Measurements from ENCODE around the gene WFDC9.

The WFDC9 gene

GRCh38 chr20:45621593-45621992, 9.5 kb downstream of the WFDC9 start:
- TF ChIP-seq CTCF (conservative IDR thresholded peaks at IDR 0.05; ENCODE audit: low read length): no peak
- DNase-seq (ENCODE audit: low read depth): no peak

GRCh38 chr20:45617591-45617990, 13.5 kb downstream of the WFDC9 start:
- H3K4me3 ChIP-seq (ENCODE audit: low read length): no peak overlapping the region
- no peak for DNase-seq (ENCODE audit: low read depth)
- TF ChIP-seq CTCF (conservative IDR thresholded peaks at IDR 0.05; ENCODE audit: low read length): no peak

More at GRCh38 chr20:45621593-45621992, 9.5 kb downstream of the WFDC9 start:
- no peak overlapping the region for H3K4me3 ChIP-seq (ENCODE audit: low read length)

- DNase-seq (ENCODE audit: low read depth): no peak
- H3K4me3 ChIP-seq (ENCODE audit: low read length): no peak overlapping the region
- TF ChIP-seq CTCF (conservative IDR thresholded peaks at IDR 0.05; ENCODE audit: low read length): no peak
These were observed 18.8 kb downstream of the WFDC9 start for GRCh38 chr20:45612314-45612713.

- DNase-seq (ENCODE audit: low read depth): peak; percentile 80
These were observed 20.0 kb downstream of the WFDC9 start for GRCh38 chr20:45611054-45611453.

GRCh38 chr20:45607810-45608209, 23.3 kb downstream of the WFDC9 start:
- no peak for DNase-seq (ENCODE audit: low read depth)
- no peak for TF ChIP-seq CTCF (conservative IDR thresholded peaks at IDR 0.05; ENCODE audit: low read length)
- H3K4me3 ChIP-seq (ENCODE audit: low read length): no peak overlapping the region

More at GRCh38 chr20:45611054-45611453, 20.0 kb downstream of the WFDC9 start:
- TF ChIP-seq CTCF (conservative IDR thresholded peaks at IDR 0.05; ENCODE audit: low read length): no peak
- H3K4me3 ChIP-seq (ENCODE audit: low read length): no peak overlapping the region

GRCh38 chr20:45595235-45595634, 35.8 kb downstream of the WFDC9 start:
- TF ChIP-seq CTCF (conservative IDR thresholded peaks at IDR 0.05; ENCODE audit: low read length): no peak
- no peak for DNase-seq (ENCODE audit: low read depth)
- H3K4me3 ChIP-seq (ENCODE audit: low read length): no peak overlapping the region

GRCh38 chr20:45593498-45593897, 37.6 kb downstream of the WFDC9 start:
- DNase-seq (ENCODE audit: low read depth): no peak
- H3K4me3 ChIP-seq (ENCODE audit: low read length): no peak overlapping the region
- TF ChIP-seq CTCF (conservative IDR thresholded peaks at IDR 0.05; ENCODE audit: low read length): no peak
